ENCODE results near the gene HRH1. TPM values are rescaled to one million over a fixed set of nuclear protein-coding genes. Genes with fewer than 3 reads are reported as not detected.

The HRH1 gene
- total and polyA plus RNA-seq, 2 donors (not counting 3 experiments of a cell fraction or from before 2014, with no cell fraction given) = 16.2 to 21.2 TPM

DNA sequence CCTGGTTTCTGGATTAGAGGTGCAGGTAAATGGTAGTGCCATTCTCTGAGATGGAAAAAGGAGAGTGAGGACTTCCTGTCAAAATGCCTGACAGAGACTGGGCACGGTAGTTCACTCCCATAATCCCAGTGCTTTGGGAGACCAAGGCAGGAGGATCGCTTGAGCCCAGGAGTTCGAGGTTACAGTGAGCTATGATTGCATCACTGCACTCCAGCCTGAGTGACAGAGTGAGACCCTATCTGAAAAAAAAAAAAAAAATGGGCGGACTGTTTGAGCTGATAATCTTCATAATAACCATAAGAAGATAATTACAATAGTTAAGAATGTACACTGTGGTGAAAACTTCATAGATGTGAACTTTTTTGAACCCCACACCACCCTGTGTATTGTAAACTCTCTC lies 44.2 kb downstream of the HRH1 start:
- Histone ChIP-seq H3K27ac (ENCODE audit: insufficient read depth, low read depth, low read length) (peak overlapping the region; percentile 99), H2AFZ (ENCODE audit: low read depth, low read length) (no peak overlapping the region), H3K36me3 (ENCODE audit: control insufficient read depth in 2 of 2, extremely low read depth in 1 of 2, insufficient read depth in 2 of 2, low read length in 2 of 2) (peaks cover 0 to 4% of the 10 kb centered on the region in 2 experiments), H3K9me1 (replicated peaks; ENCODE audit: control insufficient read depth, extremely low read depth, insufficient read depth, low read length) (no peaks in the 10 kb centered on the region), H3K27me3 (ENCODE audit: control insufficient read depth in 2 of 2, insufficient read depth in 2 of 2, low read length in 2 of 2) (no peaks in the 10 kb centered on the region), H3K4me3 (replicated peaks in 1 of 3; ENCODE audit: insufficient read depth in 1 of 3, low read depth in 1 of 3, low read length in 3 of 3) (no peak overlapping the region), H4K20me1 (replicated peaks; ENCODE audit: control insufficient read depth, extremely low read depth, insufficient read depth, low read length) (no peaks in the 10 kb centered on the region), H3K79me2 (ENCODE audit: control insufficient read depth, insufficient read depth, low read length) (peaks cover 29% of the 10 kb centered on the region), H3K4me1 (ENCODE audit: control insufficient read depth, extremely low read depth, insufficient read depth, low read length) (peaks cover 79% of the 10 kb centered on the region), H3K4me2 (ENCODE audit: insufficient read depth, low read length) (peak overlapping the region; percentile 29), H3K9me3 (replicated peaks; ENCODE audit: control insufficient read depth, insufficient read depth, low read length) (no peaks in the 10 kb centered on the region), H3K9ac (replicated peaks; ENCODE audit: extremely low read depth, insufficient read depth, low read length) (peak overlapping the region; percentile 62)
- dilution Hi-C loops (cut with MboI; ENCODE audit: extremely low pct_ligation_motif_present, low sequenced_read_pairs) = no loop called here
- CTCF ChIA-PET = interaction anchor here (0.8 to 8.7 kb wide), 6 partner anchors 13 to 138 kb away, joined by 3 to 96 read pairs (median 10); partner anchors contain the start of gene HRH1
- no peak for FAIRE-seq
- POLR2A ChIA-PET = no interaction called here
- intact Hi-C loops (cut with micrococcal nuclease) = no loop called here
- BruUV-seq (replicated peaks) = no TSS peak
- TF ChIP-seq, protein P1, sequence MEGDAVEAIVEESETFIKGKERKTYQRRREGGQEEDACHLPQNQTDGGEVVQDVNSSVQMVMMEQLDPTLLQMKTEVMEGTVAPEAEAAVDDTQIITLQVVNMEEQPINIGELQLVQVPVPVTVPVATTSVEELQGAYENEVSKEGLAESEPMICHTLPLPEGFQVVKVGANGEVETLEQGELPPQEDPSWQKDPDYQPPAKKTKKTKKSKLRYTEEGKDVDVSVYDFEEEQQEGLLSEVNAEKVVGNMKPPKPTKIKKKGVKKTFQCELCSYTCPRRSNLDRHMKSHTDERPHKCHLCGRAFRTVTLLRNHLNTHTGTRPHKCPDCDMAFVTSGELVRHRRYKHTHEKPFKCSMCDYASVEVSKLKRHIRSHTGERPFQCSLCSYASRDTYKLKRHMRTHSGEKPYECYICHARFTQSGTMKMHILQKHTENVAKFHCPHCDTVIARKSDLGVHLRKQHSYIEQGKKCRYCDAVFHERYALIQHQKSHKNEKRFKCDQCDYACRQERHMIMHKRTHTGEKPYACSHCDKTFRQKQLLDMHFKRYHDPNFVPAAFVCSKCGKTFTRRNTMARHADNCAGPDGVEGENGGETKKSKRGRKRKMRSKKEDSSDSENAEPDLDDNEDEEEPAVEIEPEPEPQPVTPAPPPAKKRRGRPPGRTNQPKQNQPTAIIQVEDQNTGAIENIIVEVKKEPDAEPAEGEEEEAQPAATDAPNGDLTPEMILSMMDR (IDR thresholded peaks at IDR 0.05; ENCODE audit: extremely low read depth in 1 of 2, insufficient read depth in 1 of 2, low read depth in 1 of 2, low read length in 2 of 2) = no peak
- TF ChIP-seq POLR2AphosphoS5 (IDR thresholded peaks at IDR 0.05; ENCODE audit: insufficient read depth, low read depth, low read length) (no peak), JUN (IDR thresholded peaks at IDR 0.05; ENCODE audit: borderline replicate concordance, insufficient read depth, insufficient read length, low read depth) (no peak), FOS (IDR thresholded peaks at IDR 0.05; ENCODE audit: borderline replicate concordance, insufficient read depth, low read length) (no peak)
- no peak for DNase-seq (ENCODE audit: low read depth, low spot score)
